GM21367 (cell line): ENCODE data around the gene FCAMR.

Experiments
- ATAC-seq: cut with Tn5 transposase; IDR thresholded peaks from one replicate; pipeline ENCODE4 v1.9.1; 2021; ENCODE audit not compliant: unreplicated experiment

Gene FCAMR

DNA sequence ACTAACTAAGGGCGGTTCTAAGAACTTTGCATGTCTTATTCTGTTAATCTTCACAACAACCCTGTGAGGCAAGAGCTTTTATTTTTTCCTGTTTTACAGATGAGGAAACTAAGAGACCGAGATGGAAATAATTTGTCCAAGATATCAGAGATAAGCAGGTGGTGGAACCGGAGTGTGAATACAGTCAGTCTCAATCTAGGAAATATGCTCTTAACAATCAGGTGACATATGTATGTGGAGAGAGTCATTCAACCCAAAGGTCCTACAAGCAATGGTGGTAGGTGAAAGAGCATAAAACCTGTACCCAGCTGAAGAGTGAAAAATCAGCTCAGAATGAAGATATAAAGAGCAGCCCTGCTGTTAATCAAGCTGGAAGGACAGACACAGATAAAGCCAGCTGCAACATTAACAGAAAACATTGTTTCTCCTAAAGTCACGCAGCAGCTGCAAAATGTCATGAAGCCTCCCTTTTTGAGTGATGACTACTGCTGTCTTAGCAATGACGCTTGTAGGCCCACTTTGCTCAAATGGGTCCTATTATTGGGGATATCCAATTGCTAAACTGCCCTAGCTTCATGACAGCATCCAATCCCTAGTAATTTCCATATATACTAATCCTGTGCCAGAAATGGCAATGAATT lies 30.5 kb upstream of the FCAMR start:
- ATAC-seq = no peak

DNA sequence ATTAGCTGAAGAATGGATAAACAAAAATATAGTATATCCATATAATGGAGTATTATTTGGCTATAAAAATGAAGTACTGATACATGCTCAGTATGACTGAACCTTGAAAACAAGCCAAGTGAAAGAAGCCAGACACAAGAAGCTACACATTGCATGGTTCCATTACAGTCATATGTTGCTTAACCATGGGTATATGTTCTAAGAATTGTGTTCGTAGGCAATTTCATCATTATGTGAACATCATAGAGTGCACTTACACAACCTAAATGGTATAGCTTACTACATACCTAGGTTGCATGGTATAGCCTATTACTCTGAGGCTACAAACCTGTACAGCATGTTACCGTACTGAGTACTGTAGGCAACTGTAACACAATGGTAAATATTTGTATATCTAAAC lies 28.6 kb upstream of the FCAMR start:
- no peak for ATAC-seq

DNA sequence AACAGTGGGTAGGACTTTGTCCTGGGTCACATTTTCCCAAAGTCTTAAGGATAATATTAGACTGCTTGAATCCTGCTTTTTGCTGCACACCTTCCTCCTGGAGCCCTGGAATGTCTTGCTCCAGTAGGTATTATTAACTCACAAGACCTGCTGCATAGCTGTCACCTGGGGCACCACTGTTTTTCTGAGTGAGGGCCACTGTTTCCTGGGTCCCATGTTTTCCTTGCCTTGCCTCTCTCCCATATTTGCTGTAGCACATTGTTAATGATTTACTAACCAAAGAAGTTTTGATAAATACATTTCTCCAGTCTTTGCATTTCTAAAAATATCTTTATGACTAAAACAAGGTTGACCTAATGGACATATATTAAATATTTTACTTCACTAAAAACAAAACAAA lies 22.5 kb upstream of the FCAMR start:
- no peak for ATAC-seq

DNA sequence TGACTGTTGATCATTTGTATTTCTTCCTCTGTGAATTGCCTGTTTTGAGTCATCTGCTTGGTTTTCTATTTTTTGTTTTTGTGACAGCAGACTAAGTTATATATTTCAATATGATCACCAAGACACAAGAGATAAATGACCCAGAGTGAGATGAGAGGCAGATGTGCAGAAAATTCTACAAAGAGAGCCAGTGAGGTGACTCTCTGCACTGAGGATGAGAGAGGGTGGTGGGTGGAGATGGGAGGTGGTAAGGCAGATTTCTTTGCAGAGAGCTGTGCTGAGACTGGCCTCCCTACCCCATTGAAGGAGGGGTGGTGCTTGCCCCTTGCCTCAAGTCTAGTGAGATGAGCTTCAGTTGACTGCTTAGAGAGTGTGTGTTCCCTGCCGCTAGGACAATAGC lies 17.6 kb upstream of the FCAMR start:
- no peak for ATAC-seq

DNA sequence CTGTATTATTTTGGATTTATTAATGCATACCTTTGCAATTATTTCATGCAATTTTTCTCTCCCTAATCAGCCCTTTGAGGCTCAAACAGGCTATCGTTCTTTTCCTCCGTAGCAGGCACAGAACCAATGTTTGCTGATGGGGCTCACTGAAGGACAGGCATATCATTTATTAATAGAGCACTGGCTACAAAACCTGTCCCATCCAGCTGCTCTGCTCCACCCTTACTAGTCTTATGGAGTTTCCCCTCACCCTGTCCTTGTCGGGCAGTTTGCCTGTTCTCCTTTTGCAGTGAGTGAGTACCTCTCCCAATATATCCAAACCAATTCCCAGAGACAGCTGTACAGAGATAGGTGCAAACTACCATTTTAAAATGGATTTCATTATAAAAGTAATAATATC lies 16.6 kb upstream of the FCAMR start:
- ATAC-seq = no peak

DNA sequence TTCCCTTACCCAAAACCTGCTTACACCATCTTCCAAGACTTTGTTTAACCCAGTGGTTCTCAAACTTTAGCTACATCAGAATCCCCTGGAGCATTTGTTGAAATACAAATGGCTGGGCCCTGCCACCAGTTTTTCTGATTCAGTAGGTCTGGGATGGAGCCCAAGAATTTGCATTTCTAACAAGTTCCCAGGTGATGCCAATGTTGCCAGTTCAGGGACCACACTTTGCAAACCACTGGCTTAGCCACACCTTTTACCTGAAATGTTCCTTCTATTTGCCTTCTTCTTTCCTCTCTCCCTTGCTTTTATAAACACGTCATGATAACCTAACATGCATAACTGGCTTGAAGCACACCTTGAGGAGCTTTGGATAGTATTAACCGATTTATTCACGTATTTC lies 16.1 kb upstream of the FCAMR start:
- ATAC-seq = no peak

DNA sequence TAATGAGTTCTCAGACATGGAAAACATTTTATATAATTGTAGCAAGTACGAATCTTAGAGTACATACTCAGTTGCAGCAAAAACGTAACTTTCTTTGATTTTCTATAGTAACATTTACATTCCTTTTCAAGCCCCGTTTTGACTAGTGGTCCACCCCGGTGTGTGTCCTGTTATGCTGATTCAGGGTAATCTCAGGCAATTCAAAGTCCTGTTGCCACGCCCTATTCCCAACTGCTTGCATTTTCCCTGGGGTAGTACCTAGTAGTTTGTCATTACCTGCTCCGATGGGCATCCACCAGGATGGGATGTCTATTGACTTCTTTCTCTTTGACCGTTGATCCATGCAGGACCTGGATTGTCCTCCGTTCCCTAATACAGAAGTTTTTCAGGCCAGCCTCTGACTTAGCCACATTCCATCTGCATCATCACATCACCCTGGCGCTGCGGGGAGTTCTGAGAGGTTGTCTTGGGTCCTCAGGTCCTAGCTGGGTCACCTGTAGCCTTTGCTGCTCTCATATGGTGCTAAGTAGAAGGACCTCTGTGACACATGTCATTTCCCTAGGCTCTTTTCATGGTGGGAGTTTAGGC lies 15.0 kb upstream of the FCAMR start:
- no peak for ATAC-seq

DNA sequence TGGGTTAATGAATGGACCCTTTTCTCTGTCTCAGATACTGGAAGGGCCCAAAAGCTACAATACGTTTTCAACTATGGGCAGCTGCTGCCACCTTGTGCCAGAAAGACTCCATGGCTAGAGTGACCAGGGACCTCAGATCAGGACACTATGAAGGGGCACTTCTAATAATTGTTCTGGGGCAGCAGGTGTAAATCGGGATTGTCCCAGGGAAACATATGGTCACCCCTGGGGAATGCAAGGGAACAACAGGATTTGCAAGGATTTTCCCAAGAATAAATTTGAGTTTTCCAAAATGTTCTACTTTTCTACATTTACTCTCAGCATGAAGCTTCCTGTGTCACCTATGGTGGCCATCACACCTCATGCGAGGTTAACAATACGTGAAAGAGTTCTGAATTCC lies 12.0 kb upstream of the FCAMR start:
- ATAC-seq = peak; percentile 53

DNA sequence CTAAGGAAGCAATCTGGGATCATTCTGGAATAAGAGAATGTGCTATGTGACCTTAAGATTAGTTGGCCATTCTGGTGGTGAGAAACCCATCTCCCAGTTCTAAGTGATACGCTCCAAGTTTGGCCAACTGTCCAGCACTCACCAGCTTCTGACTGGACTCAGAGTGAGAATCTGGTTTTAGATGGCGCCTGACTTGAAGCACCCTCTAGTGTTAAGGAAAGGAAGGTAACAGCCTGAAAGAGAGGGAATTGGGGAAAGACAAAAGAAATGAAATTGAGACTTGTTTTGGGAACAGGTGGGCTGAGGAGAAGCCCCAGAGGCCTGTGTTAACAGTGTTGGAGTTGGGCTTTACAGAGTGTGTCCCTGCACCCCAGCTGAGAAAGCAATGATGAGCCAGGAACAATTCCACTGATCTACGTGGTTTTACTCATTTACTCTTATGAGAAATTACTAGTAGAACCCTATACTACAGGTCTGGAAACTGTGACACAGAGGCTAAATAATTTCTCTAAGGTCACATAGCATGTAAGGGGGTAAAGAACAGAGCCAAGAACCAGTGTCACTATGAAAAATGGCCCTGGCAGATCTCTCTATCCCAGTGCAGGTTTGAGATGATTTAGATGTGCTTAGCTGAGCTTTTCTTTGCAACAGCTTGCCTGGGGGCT lies 9.3 kb upstream of the FCAMR start:
- ATAC-seq = no peak

DNA sequence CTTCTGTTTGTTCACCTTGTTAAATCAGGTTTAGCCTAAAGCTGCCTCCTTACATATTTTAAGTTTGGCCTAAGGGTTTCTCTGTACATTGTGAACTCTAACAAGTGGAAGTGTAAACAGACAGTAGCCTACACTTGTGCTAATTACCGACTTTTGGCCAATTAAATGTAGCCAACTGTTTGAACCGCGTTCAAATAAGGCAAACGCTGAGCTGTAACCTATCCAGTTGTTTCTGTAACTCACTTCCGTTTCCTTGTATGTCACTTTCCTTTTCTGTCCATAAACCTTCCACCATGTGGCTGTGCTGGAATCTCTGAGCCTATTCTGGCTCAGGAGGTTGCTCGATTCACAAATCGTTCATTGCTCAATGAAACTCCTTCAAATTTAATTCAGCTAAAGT lies 8.0 kb upstream of the FCAMR start:
- no peak for ATAC-seq

DNA sequence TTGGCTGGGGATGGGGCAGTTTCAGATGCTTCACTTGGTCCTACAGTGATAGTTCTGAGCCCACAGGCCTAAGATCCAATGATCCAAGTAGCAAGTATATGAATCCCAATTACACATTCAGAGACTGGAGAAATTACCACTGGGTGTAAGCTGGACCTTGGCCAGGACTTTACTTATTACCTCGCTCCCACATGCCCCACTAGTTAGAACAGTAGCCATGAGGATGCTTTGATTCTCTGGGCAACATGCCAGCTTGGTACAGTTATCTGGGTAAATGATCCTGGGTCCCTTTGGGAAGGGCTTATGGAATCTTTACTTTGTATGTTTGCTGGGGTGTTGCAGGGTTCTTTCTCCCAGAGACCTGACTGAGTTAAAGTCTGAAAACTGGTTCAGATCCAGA lies 5.0 kb upstream of the FCAMR start:
- no peak for ATAC-seq

DNA sequence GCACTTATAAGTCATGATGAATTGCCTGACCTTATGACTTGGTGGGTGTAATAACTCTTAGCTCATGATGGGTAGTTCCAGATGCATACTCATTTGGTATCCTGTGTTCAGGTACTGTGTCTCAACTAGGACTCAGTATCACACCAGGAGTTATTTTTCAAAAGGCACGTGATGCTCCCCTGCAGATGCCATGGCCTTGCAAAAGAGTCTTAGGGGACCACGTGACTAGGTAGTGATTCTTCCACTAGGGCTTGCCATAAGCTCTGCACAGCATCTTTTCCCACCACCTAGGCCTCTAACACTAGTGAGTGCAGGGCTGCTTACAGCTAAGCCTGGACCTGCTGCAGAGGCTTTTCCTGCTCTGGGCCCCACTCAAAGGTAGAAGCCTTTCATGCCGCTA lies 3.9 kb upstream of the FCAMR start:
- ATAC-seq = no peak

DNA sequence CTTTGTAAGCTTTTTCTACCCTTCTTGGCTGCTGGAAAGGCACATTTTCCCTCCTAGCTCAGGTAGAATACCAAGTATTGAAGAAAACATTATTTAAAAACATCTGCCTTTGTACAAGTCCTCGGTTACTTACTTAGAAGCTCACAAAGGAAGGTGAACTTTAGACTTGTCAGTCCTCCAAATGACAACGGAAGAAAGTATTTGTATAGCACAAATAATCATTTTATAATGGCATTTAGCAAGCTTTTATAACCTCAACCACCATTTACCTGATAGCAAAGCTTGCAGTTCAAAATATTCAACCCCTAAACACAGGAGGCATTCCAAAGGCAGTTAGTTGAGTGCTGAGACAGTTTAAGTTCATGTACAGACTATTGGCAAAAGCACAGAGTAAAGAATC lies 2.5 kb upstream of the FCAMR start:
- no peak for ATAC-seq

DNA sequence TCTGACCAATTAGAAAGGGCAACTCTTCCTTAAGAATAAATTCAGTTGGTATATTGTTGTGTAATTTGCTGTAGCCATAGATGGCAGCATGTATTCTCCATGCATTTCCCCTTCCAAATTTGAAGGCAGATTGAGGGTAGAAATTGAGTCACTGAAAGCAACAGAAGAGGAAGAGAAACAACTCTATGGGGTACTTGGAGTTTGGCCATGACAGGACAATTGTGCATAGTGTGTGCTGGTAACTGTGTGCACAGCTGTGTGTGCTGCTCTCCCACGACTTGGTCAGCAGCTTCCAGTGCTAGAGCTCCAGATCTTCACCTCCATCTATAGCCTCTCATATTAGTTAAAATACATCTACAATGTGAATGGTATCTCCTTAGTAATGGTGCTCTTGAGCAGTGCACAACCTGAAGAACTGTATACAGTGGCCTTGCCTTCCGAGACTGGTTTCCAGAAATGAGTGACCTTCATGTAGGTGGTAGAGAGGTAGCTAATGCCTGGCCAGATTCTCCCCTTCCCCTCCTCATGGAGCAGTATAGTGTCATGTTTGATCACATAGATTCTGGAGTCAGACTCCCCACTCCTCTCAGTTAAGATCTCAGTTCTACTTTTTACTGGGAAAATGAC lies 882 bp upstream of the FCAMR start:
- peak; percentile 51 for ATAC-seq

DNA sequence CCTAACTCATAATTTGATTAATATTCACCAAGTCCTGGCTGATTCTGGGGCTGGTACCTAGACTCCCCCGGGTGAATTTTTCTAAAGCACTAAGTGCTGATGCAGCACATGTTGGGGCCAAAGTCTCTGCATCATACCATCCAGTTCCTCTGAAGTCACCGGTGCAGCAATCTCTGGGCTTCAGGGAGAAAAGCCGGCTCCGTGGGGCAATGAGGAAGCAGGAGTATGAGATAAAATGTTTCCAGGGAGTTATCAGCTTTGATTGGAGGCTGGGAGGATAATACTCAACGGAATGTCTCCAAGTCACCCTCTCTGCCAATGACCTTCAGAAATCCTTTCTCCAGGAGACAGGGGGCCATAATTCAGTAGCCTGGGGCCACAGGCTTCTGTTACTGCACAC lies 1.2 kb downstream of the FCAMR start:
- ATAC-seq = no peak

DNA sequence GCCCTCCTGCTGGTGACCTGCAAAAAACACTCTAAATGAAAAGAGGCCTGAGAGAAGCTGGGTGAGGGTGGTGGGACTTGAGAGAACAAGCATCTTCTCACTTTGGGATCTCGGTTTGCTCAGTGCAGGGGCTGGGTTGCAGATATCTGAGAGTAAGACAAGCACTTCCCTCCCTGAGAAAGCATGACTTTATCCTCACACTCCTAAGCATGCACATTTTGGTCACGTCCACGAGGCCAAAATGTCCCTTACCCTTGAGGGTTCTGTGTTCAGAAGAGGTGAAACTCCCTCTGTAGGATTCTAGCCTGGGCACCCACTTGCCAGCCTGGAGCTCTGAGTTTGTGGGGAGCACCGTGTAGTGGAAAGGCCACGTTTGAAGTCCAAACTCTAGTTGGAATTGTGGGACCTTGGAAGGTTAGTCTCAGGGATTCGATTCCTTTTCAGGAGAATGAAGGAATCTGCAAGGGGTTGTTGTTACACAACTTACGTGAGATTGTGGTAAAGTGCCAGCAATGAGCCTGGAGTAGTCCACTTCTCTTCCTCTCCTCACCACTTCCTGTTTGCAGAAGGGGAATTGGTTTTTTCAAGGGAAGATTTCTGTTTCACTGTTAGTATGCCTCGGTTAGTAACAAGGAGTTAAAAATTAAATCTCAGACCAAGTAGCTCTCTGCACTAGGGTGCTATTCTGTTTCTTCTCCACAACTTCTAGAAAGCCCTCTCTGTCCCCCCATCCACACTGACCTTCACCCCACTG lies 3.0 kb downstream of the FCAMR start:
- peak; percentile 40 for ATAC-seq

DNA sequence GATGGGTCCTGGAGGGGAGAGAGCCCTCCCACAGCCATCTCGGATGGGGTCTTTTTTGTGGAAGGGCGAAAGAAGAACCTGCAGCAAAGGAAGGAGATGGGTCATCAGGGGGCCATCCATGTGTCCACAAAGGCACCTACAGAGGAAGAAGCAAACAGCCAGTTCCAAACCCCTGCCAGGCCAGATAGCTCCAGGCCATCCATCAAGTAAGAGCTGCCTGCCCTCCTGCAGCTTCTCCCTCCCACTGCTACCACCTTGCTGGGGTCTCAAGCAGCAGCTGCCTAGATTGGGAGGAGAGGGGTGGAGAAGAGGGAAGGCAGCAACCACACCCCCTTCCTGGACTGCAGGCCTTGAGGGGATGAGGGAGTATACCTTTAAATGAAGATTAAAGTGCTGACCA lies 4.5 kb downstream of the FCAMR start:
- no peak for ATAC-seq

DNA sequence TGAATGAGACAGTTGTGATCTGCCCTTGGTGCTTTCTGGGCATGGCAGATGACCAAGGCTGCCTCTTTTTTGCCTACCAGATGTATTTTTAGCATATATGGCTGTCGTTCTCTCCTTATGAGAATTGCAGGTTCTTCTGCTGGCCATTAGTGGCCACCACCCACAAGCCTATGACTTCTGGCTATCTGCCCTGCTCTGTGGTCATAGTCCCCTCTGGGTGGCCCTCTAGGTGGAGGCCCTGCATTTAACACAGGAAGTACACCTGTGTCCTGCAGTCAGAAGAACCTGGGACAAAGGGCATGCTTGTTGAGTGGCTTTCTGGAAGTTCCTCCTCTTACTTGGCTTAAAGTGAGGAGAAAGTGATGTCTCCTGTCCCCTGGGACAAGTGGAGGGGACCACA lies 6.5 kb downstream of the FCAMR start:
- no peak for ATAC-seq

DNA sequence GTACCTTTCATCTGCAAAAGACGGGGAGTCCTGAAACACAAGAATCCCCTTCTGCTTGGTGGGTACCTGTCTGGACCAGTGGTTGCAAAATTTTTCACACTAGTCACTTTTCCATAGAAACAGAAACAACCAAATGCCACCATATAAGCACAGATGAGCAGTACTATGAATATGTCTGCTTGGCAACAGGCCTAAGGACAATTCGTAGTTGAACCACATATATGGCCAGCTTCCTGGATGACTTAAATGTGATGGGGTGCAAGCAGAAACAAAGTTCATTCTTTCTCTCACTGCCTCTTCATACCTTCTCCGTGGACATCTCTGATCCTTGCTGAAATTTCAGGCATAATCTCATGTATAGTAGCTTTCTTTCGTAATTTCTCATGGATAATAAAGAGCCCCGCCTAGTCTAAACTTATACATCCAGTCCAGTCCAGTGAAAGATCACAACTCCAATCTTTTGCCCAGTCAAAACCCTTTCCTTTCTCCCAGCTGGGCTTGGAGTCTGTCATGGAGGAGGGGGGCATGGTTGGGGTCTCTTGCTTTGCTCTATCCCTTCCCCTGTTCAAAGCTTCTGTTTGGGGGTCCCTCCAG lies 7.0 kb downstream of the FCAMR start:
- no peak for ATAC-seq

DNA sequence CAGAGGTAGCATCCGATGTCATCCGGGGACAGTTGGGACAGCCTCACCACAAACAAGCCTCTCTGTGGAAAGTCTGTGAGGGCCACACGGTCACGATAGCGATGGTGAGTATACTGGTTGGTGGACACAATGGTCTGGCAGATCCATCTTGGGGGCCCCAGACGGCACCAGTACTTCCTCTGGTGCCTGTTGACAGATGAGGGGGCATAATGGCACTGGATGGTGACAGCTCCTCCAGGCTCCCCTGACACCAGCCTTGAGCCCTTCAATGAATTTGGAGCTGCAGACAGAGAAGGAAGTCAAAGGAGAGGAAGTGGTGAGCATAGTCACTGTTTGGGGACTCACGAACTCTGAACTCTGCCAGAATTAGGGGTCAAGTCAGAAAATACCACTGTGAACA lies 8.0 kb downstream of the FCAMR start:
- no peak for ATAC-seq

DNA sequence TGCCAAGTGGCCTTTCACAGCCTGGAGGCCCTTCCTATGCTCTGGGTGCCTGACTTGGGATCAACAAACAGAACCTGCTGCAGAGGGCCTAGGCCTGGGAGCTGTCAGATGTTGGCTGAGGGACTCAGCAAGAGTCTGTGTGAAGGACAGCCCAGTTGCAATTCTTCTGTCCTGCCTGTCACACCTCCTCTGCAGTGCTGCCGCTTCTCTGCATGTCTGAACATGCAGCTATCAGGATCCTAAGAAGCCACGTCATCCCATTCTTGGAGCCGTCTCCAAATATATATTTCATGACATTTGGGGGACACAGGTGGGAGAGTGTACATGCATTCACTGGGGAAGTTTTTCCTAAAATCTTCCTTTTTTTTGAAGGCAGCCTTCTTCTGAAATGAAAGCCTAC lies 8.6 kb downstream of the FCAMR start:
- no peak for ATAC-seq
